Neural crest cell (in vitro differentiated cells): ENCODE data around the gene ARF1. TPM values are rescaled to one million over a fixed set of nuclear protein-coding genes. Genes with fewer than 3 reads are reported as not detected.

Source experiments
- DNase-seq: peaks from one replicate; pipeline ENCODE4 v3.0.0; 2021; ENCODE audit warnings: low read depth, mixed read lengths, low spot score
- H3K27ac Mint-ChIP-seq: one replicate; pipeline ENCODE4 v1.8.0; 2021; ENCODE audit warnings: mild to moderate bottlenecking, mixed read lengths; ENCODE audit not compliant: unreplicated experiment
- H3K27me3 Mint-ChIP-seq: 2 replicates; pipeline ENCODE4 v1.8.0; 2021; ENCODE audit warnings: low read depth, mild to moderate bottlenecking, mixed read lengths
- H3K36me3 Mint-ChIP-seq: 2 replicates; pipeline ENCODE4 v1.8.0; 2021; ENCODE audit warnings: low read depth, mild to moderate bottlenecking, mixed read lengths
- H3K4me1 Mint-ChIP-seq: 2 replicates; pipeline ENCODE4 v1.8.0; 2021; ENCODE audit warnings: mixed read lengths
- H3K4me3 Mint-ChIP-seq: one replicate; pipeline ENCODE4 v1.8.0; 2021; ENCODE audit warnings: mild to moderate bottlenecking, mixed read lengths
- H3K9me3 Mint-ChIP-seq: 2 replicates; pipeline ENCODE4 v1.8.0; 2021; ENCODE audit warnings: mixed read lengths
- total RNA-seq: library from RNA; stranded (reverse); gene quantifications from 2 replicates; pipeline ENCODE4 v1.2.1, GENCODE V29; 2021
- TF ChIP-seq, protein P1 (sequence below): fragments of 200-600 bp; sonication (generic); conservative IDR thresholded peaks from 2 replicates; pipeline ENCODE4 v1.5.0; 2021; ENCODE audit warnings: antibody characterized with exemption, mild to moderate bottlenecking

The ARF1 gene
- total RNA-seq, 1 donor from 2014 or later: 237 TPM

DNA sequence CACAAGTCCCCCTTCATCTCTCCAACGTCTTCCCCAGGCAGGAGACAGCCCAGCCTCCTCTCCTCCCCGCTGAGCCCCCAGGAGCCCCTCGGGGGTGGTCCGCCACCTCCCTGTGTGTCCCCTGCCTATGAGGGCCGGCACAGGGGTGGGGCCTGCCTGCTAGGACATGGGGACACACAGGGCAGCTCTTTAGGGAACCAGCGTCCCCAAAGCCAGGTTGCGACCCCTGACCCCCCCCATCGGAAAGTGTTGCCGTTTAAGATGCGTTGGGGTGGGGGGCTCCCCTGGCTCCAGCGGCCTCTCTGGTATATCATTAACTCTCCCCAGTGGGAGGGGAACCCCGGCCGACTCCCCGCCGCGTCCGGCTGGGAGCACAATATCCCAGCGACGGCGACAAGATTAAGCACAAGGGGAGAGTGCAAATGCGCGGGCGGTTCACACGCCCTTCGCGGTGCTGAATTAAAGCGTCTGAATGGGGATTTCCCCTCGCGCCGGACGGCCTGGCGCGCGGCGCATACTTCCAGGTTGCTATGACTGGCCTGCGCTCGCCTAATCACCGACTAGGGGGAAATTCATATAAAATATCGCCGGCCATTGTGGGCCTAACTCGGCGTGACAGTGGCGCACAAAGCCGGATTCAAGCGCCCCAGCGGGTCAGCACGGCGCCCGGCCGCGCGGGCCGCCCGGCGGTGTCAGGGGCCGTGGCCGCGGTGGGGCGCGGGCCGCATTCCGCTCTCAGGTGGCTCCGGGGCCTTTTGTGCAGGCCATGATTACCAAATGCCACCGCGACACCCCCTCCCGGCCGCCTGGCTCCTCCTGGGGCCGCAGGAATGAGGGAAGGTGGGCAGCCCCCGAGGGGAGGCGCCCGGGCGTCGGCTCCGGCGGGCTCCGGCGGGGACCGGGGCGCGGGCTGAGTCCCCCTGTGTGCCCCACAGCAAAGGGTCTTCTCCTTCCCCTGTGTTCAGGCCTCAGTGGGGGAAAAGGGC lies 44.8 kb upstream of the ARF1 start:
- peaks cover 9% of the 10 kb centered on the region for H3K9me3 Mint-ChIP-seq
- TF ChIP-seq, protein P1, sequence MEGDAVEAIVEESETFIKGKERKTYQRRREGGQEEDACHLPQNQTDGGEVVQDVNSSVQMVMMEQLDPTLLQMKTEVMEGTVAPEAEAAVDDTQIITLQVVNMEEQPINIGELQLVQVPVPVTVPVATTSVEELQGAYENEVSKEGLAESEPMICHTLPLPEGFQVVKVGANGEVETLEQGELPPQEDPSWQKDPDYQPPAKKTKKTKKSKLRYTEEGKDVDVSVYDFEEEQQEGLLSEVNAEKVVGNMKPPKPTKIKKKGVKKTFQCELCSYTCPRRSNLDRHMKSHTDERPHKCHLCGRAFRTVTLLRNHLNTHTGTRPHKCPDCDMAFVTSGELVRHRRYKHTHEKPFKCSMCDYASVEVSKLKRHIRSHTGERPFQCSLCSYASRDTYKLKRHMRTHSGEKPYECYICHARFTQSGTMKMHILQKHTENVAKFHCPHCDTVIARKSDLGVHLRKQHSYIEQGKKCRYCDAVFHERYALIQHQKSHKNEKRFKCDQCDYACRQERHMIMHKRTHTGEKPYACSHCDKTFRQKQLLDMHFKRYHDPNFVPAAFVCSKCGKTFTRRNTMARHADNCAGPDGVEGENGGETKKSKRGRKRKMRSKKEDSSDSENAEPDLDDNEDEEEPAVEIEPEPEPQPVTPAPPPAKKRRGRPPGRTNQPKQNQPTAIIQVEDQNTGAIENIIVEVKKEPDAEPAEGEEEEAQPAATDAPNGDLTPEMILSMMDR: no peak
- peaks cover 45% of the 10 kb centered on the region for H3K27me3 Mint-ChIP-seq

DNA sequence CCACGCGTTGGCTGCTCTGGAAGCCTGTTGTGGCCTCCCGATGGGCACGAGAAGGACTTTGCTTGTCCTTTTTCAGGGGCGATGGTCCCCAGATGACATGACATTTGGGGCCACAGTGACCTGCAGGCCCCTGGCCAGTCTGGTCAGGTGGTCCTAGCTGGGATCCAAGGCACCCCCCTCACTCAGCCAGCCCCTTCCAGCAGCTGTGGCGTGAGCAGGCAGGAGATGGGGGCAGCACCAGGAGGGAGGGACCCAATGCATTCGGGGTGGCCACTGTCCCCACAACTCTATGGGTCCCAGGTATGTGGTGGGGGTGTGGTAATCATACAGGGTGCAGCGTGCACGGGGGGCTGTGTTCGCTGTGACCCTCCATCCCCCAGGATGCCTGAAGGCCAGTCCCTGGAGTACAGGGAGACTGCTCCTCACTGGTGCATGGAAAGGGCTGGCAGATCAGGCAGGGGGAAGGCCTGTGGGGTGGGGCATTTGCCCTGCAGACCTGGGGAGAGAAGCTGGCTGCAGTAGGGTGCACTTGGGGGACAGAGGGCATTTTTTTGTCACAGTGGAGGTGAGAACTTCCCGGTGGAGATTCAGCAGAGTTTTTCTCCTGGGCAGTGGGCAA lies 44.0 kb upstream of the ARF1 start:
- H3K27me3 Mint-ChIP-seq: peaks cover 37% of the 10 kb centered on the region
- H3K9me3 Mint-ChIP-seq: peaks cover under 1% of the 10 kb centered on the region
- DNase-seq: no peak
- H3K27ac Mint-ChIP-seq: no peak overlapping the region
- H3K4me1 Mint-ChIP-seq: peaks cover 3% of the 10 kb centered on the region
- H3K36me3 Mint-ChIP-seq: peaks cover under 1% of the 10 kb centered on the region
- TF ChIP-seq, protein P1: no peak
- H3K4me3 Mint-ChIP-seq: no peak overlapping the region

More for the DNA sequence above, 44.8 kb upstream of the ARF1 start:
- no peak overlapping the region for H3K27ac Mint-ChIP-seq
- H3K4me3 Mint-ChIP-seq: peak overlapping the region; percentile 78
- peaks cover 5% of the 10 kb centered on the region for H3K36me3 Mint-ChIP-seq
- H3K4me1 Mint-ChIP-seq: peaks cover 3% of the 10 kb centered on the region
- DNase-seq: peak; percentile 55

DNA sequence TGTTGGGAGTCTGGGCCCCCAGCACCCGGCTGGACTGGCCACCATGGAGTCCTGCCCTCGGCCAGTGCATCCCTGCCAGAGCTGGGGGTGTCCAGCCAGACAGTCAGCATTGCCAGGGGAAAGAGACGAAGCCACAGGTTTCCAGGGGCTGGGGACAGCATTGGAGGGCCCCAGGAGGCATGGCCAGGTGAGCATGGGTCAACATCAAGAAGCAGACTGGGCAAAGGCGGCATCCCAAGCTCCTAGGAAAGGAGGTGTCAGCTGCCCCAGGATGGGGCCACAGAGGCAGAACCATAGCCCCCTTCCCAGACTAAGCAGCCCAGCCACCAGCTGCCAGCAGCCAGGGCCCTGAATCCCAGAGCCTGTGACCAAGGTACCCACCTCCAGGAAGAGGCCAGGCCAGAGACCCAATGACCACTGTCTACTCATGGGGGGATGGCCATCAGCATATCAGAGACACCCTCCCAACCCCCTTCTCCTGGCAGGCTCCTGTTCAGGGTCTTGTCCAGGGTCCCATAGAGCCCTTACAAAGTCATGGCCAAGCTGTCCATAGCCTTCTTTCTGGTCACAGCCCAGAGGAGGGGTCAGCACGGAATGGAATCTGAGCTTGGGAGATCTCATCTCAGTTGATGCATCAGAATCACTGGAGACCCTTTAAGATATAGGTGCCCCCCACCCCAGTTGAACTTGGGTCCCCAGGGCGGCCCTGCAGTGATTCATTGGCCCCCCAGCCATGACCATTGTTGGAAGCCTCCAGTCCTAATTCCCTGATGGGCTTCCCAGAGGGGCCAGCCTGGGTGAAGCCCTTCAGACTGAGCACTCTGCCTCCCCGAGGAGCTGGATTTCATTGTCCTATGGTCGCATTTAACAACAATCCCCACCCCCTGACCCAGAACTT lies 43.3 kb upstream of the ARF1 start:
- H3K36me3 Mint-ChIP-seq: no peaks in the 10 kb centered on the region
- TF ChIP-seq, protein P1: no peak
- H3K9me3 Mint-ChIP-seq: no peaks in the 10 kb centered on the region
- no peak for DNase-seq
- H3K27me3 Mint-ChIP-seq: peaks cover 39% of the 10 kb centered on the region
- H3K27ac Mint-ChIP-seq: no peak overlapping the region
- peaks cover 3% of the 10 kb centered on the region for H3K4me1 Mint-ChIP-seq
- no peak overlapping the region for H3K4me3 Mint-ChIP-seq

DNA sequence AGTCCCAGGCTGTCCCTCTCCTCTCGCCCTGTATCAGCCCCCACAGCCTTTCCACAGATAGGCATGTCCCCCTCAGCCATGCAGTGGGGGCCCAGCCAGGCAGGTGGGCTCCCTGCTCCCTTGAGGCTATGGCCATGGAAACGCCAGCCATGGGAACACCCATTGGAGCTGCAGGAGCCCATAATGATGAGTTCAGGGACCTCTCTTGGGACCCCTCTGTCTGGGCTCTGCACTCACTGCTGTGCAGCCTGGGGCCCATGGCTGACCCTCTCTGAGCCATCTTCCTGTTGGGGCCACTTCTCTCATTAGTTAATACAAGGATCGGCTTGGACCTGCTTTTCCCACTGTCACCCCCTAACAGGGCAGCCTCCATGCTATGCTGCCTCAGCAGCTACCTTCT lies 42.5 kb upstream of the ARF1 start:
- H3K27ac Mint-ChIP-seq: no peak overlapping the region
- peaks cover 39% of the 10 kb centered on the region for H3K27me3 Mint-ChIP-seq
- TF ChIP-seq, protein P1: no peak
- DNase-seq: no peak
- no peaks in the 10 kb centered on the region for H3K9me3 Mint-ChIP-seq
- no peaks in the 10 kb centered on the region for H3K36me3 Mint-ChIP-seq
- H3K4me3 Mint-ChIP-seq: no peak overlapping the region
- H3K4me1 Mint-ChIP-seq: peaks cover 3% of the 10 kb centered on the region

DNA sequence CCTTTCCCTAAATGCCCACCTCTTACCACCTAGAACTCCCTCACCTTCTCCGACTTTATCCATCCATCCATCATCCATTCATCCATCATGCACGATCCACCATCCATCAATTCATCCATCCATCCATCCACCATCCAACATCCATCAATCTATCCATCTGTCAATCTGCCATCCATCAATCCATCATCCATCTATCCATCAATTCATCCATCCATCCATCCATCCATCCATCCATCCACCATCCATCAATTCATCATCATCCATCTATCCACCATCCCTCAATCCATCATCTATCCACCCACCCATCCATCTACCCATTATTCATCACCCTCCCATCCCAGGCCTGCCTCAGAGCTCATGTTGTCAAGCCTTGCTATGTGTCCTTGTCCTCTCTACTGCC lies 41.2 kb upstream of the ARF1 start:
- peaks cover 35% of the 10 kb centered on the region for H3K27me3 Mint-ChIP-seq
- no peak overlapping the region for H3K27ac Mint-ChIP-seq
- TF ChIP-seq, protein P1: no peak
- H3K4me3 Mint-ChIP-seq: no peak overlapping the region
- no peaks in the 10 kb centered on the region for H3K9me3 Mint-ChIP-seq
- H3K36me3 Mint-ChIP-seq: no peaks in the 10 kb centered on the region
- peaks cover 3% of the 10 kb centered on the region for H3K4me1 Mint-ChIP-seq
- DNase-seq: no peak
